Sigmoid colon (tissue), 7 donors: Measurements from ENCODE around the gene PDLIM1. TPM values are rescaled to one million over a fixed set of nuclear protein-coding genes. Genes with fewer than 3 reads are reported as not detected.
A peak's percentile ranks its signal among the peaks of the same experiment; 100 is the strongest.

Experiments used
- DNase-seq: peaks from one replicate; pipeline ENCODE4 v3.0.0-alpha.2; 2019
- H3K27ac ChIP-seq, 4 donors: fragments of 200-600 bp; sonication (generic); one replicate each; pipeline ENCODE4 v1.5.1; 2016 to 2019; ENCODE audit warnings: mild to moderate bottlenecking in 1 of 4
- H3K27me3 ChIP-seq, 3 donors: fragments of 200-600 bp; sonication (generic); one replicate each; pipeline ENCODE4 v1.5.1; 2019; ENCODE audit warnings: mild to moderate bottlenecking in 1 of 3
- H3K36me3 ChIP-seq, 4 donors: fragments of 200-600 bp; sonication (generic); one replicate each; pipeline ENCODE4 v1.5.1; 2016 to 2019
- H3K4me1 ChIP-seq, 4 donors: fragments of 200-600 bp; sonication (generic); one replicate each; pipeline ENCODE4 v1.5.1; 2017 to 2019
- H3K4me3 ChIP-seq, 4 donors: fragments of 200-600 bp; sonication (generic); one replicate each; pipeline ENCODE4 v1.5.1; 2017 to 2019; ENCODE audit warnings: mild to moderate bottlenecking in 2 of 4, moderate library complexity in 1 of 4
- H3K9me3 ChIP-seq, 4 donors: fragments of 200-600 bp in 3 of 4; sonication (generic) in 3 of 4; one replicate each; pipeline versions ENCODE4 v1.5.1 to v1.6.1; 2013 to 2019
- EP300 ChIP-seq, 4 donors: sonication (generic); formaldehyde crosslinking; IDR thresholded peaks; one replicate each; pipeline ENCODE4 v1.6.1; 2017; ENCODE audit warnings: antibody characterized with exemption in 4 of 4
- POLR2A ChIP-seq, 2 donors: fragments of 450-650 bp; IDR thresholded peaks; one replicate each; pipeline ENCODE4 v1.6.1; 2016; ENCODE audit warnings: antibody characterized with exemption in 2 of 2, mild to moderate bottlenecking in 2 of 2, moderate library complexity in 2 of 2
- POLR2AphosphoS5 ChIP-seq, 4 donors: sonication (generic); formaldehyde crosslinking; IDR thresholded peaks; one replicate each; pipeline ENCODE4 v1.6.1; 2017; ENCODE audit warnings: antibody characterized with exemption in 4 of 4
- WGBS, 2 donors: extraction: QIAGEN DNeasy Blood & Tissue Kit; methylation state at CpG; one replicate each; pipeline ENCODE4 v1.1.7; 2013; 5-methylcytosine and 5-hydroxymethylcytosine counted together
- intact Hi-C: fragments of 100-400 bp; cut with DNase I; formaldehyde crosslinking; loops from one replicate; pipeline ENCODE4 v1.15.1; 2023
- polyA plus RNA-seq, 3 donors: library from polyadenylated mRNA; stranded (reverse); fragments of 200-250 nt; gene quantifications; one replicate each; pipeline ENCODE4 v1.2.3, GENCODE V29; 2013
- total RNA-seq, 4 donors: library from RNA; depleted of rRNA; stranded (reverse); fragments of >200 nt; gene quantifications; one replicate each; pipeline ENCODE4 v1.1.0, GENCODE V29; 2016
- TF ChIP-seq, protein P1 (sequence below), 4 experiments: fragments of 450-650 bp in 3 of 4; fragments of 200-600 bp in 1 of 4; IDR thresholded peaks; one replicate each; pipeline ENCODE4 v1.5.1; 2016 to 2019; ENCODE audit warnings: antibody characterized with exemption in 4 of 4, mild to moderate bottlenecking in 3 of 4, moderate library complexity in 2 of 4
- donor health status: healthy with polysubstance abuse.
- donor health status: Bipolar disorder and iron deficiency.
- donor health status: healthy.

PDLIM1 gene
- total and polyA plus RNA-seq, 7 donors, result 27.8 to 488 (median 75.3) TPM

DNA sequence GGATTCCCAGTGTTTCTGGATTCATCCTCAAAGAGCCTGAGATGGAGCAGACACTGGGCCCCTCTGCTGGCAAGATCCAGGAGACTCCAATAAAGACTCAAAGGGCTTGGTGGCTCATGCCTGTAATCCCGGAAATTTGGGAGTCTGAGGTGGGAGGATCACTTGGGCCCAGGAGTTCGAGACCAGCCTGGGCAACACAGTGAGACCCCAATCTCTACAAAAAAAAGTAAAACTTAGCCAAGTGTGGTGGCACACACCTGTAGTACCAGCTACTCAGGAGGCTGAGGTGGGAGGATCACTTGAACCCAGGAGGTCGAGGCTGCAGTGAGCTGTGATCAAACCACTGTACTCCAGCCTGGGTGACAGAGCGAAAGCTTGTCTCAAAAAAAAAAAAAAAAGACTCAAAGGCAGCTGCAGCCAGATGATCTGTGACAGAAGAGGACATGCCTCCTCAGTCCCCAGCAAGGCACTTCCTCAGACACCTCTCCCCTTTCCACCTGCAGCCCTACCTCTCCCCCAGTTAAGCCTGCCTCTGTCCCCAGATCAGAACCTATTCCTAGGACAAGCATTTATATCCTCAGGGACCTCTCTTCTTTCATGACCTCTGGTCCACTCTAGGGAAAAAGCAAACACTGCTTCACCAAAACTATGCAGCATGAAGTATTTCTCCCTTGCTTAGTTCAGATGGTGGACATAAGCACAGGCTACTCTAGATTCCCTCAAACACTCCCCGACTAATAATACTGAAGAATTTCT is 27.9 kb downstream of the PDLIM1 start:
- WGBS, 2 donors, result 66 to 78% methylated on average over 5 of the region's 5 CpGs

DNA sequence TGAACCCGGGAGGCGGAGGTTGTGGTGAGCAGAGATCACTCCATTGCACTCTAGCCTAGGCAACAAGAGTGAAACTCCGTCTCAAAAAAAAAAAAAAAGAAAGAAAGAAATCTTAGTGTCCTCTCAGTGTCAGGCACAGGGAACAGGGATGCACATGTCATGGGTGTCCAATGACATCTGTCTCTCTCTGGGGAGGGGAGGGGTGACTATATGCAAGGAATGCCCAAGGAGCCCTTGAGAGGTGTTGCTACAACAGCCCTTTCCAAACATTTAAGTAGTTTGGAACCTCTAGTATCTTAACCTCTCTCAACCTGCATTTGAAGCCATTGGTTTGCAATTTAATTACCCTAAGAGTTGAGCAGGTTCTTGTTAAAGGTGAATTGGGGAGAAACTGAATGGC is 28.9 kb downstream of the PDLIM1 start:
- intact Hi-C loops, result no loop called here
- H3K27me3 ChIP-seq, result no peaks in the 10 kb centered on the region
- H3K36me3 ChIP-seq, result no peaks in the 10 kb centered on the region
- no peak overlapping the region for H3K4me3 ChIP-seq
- no peak for TF ChIP-seq EP300 (IDR thresholded peaks at IDR 0.05)
- peaks cover 0 to 26% (median 14%) of the 10 kb centered on the region in 4 donors for H3K4me1 ChIP-seq
- WGBS, 2 donors, result 94 to 98% methylated on average over 3 of the region's 3 CpGs
- no peak for DNase-seq
- H3K9me3 ChIP-seq, result no peaks in the 10 kb centered on the region
- peak overlapping the region in 1 of 4 donors; percentile 56 for H3K27ac ChIP-seq

More for the DNA sequence above, 27.9 kb downstream of the PDLIM1 start:
- no peak for DNase-seq
- H3K9me3 ChIP-seq, result no peaks in the 10 kb centered on the region
- no peak for TF ChIP-seq POLR2AphosphoS5 (IDR thresholded peaks at IDR 0.05)
- H3K4me3 ChIP-seq, result no peak overlapping the region
- no peaks in the 10 kb centered on the region for H3K36me3 ChIP-seq
- intact Hi-C loops, result no loop called here
- no peaks in the 10 kb centered on the region for H3K27me3 ChIP-seq
- H3K4me1 ChIP-seq, result peaks cover 0 to 27% (median 15%) of the 10 kb centered on the region in 4 donors
- no peak overlapping the region for H3K27ac ChIP-seq

DNA sequence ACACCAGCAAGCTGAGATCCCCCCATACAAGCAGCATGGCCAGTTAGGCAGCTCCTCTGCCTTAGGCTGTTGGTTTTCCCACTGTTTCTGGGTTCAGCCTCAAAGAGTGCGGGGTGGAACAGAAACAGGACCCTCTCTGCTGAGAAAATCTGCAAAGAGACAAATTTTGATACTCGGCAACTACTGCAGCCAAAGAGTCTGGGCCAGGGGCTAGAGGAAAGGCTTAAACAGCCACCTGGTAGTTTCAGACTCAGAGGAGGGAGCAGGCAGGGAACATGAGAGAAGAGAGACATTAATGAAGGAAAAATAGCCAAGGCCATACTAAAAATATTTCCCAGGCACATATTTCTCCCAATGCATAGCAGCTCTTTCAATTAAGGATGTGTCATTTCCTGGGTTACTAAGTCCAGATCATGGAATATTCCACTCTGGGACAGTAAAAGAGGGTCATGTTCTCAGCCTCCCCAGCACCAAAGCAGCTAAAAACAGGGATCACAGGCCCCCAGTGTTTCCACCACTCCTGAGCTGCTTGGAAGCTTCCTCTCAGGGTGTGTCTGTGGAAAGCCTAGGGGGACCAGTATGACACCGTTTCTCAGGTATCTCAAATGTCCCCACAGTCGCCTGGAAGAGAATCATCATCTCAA is 29.8 kb downstream of the PDLIM1 start:
- WGBS, 2 donors, result 81 to 84% methylated on average over 4 of the region's 4 CpGs
- intact Hi-C loops, result no loop called here
- TF ChIP-seq POLR2A (IDR thresholded peaks at IDR 0.05), result no peak
- TF ChIP-seq POLR2AphosphoS5 (IDR thresholded peaks at IDR 0.05), result no peak
- TF ChIP-seq EP300 (IDR thresholded peaks at IDR 0.05), result no peak
- TF ChIP-seq, protein P1, sequence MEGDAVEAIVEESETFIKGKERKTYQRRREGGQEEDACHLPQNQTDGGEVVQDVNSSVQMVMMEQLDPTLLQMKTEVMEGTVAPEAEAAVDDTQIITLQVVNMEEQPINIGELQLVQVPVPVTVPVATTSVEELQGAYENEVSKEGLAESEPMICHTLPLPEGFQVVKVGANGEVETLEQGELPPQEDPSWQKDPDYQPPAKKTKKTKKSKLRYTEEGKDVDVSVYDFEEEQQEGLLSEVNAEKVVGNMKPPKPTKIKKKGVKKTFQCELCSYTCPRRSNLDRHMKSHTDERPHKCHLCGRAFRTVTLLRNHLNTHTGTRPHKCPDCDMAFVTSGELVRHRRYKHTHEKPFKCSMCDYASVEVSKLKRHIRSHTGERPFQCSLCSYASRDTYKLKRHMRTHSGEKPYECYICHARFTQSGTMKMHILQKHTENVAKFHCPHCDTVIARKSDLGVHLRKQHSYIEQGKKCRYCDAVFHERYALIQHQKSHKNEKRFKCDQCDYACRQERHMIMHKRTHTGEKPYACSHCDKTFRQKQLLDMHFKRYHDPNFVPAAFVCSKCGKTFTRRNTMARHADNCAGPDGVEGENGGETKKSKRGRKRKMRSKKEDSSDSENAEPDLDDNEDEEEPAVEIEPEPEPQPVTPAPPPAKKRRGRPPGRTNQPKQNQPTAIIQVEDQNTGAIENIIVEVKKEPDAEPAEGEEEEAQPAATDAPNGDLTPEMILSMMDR (IDR thresholded peaks at IDR 0.05), result no peak
- Histone ChIP-seq H3K27me3 (no peaks in the 10 kb centered on the region), H3K4me3 (no peak overlapping the region), H3K36me3 (no peaks in the 10 kb centered on the region), H3K4me1 (peaks cover 0 to 17% (median 8%) of the 10 kb centered on the region in 4 donors), H3K9me3 (peaks cover 0 to 3% (median 0%) of the 10 kb centered on the region in 4 donors), H3K27ac (peak overlapping the region in 3 of 4 donors; percentile 22 to 75 (median 56))
- DNase-seq, result no peak

DNA sequence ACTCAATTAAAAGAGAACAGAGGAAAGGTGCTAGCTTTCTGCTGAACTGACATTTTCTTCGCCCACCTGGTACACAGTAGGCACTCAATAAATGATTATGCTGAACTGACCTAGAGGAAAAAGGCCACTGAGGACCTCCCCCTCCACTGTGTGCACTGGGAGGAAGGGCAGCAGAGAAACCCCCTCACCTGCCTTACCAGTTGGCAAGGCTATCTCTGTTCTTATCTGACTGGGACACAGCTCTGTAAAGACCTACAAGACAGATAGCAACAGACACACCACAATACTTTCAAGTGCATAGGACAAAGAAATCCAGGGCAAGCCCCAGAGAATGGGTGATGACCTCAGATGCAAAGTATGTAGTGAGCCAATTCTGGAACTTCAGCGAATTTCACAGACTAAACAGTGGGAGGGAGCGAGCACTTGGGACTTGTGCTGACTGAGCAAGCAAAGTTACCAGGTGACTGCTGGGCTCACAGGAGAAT is 30.4 kb downstream of the PDLIM1 start:
- H3K4me3 ChIP-seq, result no peak overlapping the region
- H3K4me1 ChIP-seq, result peaks cover 0 to 17% (median 8%) of the 10 kb centered on the region in 4 donors
- intact Hi-C loops, result no loop called here
- no peak for DNase-seq
- H3K27ac ChIP-seq, result peak overlapping the region in 3 of 4 donors; percentile 28 to 75 (median 56)
- TF ChIP-seq POLR2AphosphoS5 (IDR thresholded peaks at IDR 0.05) (peak in 1 of 4 donors; percentile 24), EP300 (IDR thresholded peaks at IDR 0.05) (no peak)
- H3K36me3 ChIP-seq, result no peaks in the 10 kb centered on the region
- peaks cover 0 to 3% (median 0%) of the 10 kb centered on the region in 4 donors for H3K9me3 ChIP-seq
- WGBS, 2 donors, result 73 to 81% methylated on average over 3 of the region's 3 CpGs
- no peaks in the 10 kb centered on the region for H3K27me3 ChIP-seq

DNA sequence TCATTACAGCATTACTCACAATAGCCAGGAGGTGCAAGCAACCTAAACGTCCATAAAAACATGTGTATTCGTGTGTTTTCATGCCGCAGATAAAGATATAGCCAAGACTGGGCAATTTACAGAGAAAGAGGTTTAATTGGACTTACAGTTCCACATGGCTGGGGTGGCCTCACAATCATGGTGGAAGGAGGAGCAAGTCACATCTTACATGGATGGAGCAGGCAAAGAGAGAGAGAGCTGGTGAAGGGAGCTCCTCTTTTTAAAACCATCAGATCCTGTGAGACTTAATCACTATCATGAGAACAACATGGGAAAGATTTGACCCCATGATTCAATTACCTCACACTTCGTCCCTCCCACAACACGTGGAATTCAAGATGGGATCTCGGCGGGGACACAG is 33.0 kb downstream of the PDLIM1 start:
- peaks cover 0 to 3% (median 0%) of the 10 kb centered on the region in 4 donors for H3K9me3 ChIP-seq
- no peak overlapping the region for H3K27ac ChIP-seq
- H3K36me3 ChIP-seq, result no peaks in the 10 kb centered on the region
- 93 to 98% methylated on average over 7 of the region's 7 CpGs for WGBS, 2 donors
- peaks cover 0 to 17% (median 8%) of the 10 kb centered on the region in 4 donors for H3K4me1 ChIP-seq
- no peak overlapping the region for H3K4me3 ChIP-seq
- intact Hi-C loops, result no loop called here
- no peak for TF ChIP-seq POLR2A (IDR thresholded peaks at IDR 0.05)
- no peak for TF ChIP-seq EP300 (IDR thresholded peaks at IDR 0.05)
- no peak for TF ChIP-seq POLR2AphosphoS5 (IDR thresholded peaks at IDR 0.05)
- TF ChIP-seq, protein P1 (IDR thresholded peaks at IDR 0.05), result no peak
- DNase-seq, result no peak
- no peaks in the 10 kb centered on the region for H3K27me3 ChIP-seq

DNA sequence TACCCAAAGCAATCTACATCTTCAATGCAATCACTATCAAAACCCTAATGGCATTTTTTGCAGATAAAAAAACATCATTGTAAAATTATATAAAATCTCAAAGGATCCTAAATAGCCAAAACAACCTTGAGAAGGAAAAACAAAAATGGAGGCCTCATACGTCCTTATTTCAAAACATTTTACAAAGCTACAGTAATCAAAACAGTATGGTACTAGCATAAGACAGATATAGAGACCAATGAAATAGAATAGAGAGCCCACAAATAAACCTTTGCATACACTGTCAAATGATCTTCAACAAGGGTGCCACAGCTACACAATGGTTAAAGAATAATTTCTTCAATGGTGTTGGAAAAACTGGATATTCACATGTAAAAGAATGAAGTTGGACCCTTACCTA is 34.5 kb downstream of the PDLIM1 start:
- Histone ChIP-seq H3K27ac (no peak overlapping the region), H3K27me3 (no peaks in the 10 kb centered on the region), H3K4me1 (peaks cover 0 to 13% (median 7%) of the 10 kb centered on the region in 4 donors), H3K4me3 (no peak overlapping the region), H3K9me3 (peaks cover 0 to 3% (median 0%) of the 10 kb centered on the region in 4 donors), H3K36me3 (no peaks in the 10 kb centered on the region)
- intact Hi-C loops, result no loop called here
- 94 to 98% methylated on average over 1 of the region's 1 CpG for WGBS, 2 donors
- no peak for DNase-seq
- TF ChIP-seq POLR2AphosphoS5 (IDR thresholded peaks at IDR 0.05), result no peak
